GM06990 (cell line): Measurements from ENCODE around the gene ADH1C.
"Not testable (repeated sequence)": the region's sequence is repeated elsewhere in the genome, so short reads cannot be mapped to it uniquely, and the experiment has no call there.

Experiments used
- DNase-seq: peaks from one replicate; pipeline ENCODE4 v3.0.0-alpha.2; 2011; ENCODE audit not compliant: insufficient read length; ENCODE audit errors: extremely low read depth
- H3K27me3 ChIP-seq: replicated peaks from 2 replicates; pipeline ENCODE4 v1.6.0; 2011; ENCODE audit warnings: low read length; ENCODE audit not compliant: control insufficient read depth, insufficient read depth
- H3K36me3 ChIP-seq: 2 replicates; pipeline ENCODE4 v1.5.1; 2011; ENCODE audit warnings: low read length; ENCODE audit not compliant: control insufficient read depth, insufficient read depth
- H3K4me3 ChIP-seq: replicated peaks from 2 replicates; pipeline ENCODE4 v1.5.1; 2011; ENCODE audit warnings: low read depth, mild to moderate bottlenecking, control low read depth, low read length
- TF ChIP-seq, protein P1 (sequence below): IDR thresholded peaks from 2 replicates; pipeline ENCODE4 v1.5.1; 2011; ENCODE audit warnings: low read length, control low read depth, mild to moderate bottlenecking, inconsistent platforms; ENCODE audit not compliant: insufficient read depth, poor library complexity, severe bottlenecking

Gene ADH1C

DNA sequence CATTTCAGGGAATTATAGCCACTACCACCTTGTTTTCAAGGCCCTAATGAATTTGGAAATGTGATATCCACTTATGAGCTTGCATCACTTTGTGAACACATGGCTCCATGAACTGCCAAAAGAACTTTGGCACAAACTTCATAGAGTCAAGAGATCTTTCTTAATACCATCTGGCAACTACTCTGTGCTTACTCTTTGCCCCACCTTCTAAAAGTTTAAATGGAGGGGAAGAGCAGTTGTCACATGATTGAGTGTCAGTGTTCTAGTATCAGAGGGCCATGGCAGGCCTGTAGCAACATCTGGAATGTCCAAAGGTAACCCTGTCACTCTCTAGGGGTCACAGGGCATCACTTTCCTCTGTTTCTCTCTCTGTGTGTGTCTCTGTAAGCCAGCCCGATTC lies 28.8 kb downstream of the ADH1C start:
- DNase-seq = no peak
- Histone ChIP-seq H3K36me3 (no peaks in the 10 kb centered on the region), H3K4me3 (no peak overlapping the region), H3K27me3 (no peaks in the 10 kb centered on the region)
- TF ChIP-seq, protein P1, sequence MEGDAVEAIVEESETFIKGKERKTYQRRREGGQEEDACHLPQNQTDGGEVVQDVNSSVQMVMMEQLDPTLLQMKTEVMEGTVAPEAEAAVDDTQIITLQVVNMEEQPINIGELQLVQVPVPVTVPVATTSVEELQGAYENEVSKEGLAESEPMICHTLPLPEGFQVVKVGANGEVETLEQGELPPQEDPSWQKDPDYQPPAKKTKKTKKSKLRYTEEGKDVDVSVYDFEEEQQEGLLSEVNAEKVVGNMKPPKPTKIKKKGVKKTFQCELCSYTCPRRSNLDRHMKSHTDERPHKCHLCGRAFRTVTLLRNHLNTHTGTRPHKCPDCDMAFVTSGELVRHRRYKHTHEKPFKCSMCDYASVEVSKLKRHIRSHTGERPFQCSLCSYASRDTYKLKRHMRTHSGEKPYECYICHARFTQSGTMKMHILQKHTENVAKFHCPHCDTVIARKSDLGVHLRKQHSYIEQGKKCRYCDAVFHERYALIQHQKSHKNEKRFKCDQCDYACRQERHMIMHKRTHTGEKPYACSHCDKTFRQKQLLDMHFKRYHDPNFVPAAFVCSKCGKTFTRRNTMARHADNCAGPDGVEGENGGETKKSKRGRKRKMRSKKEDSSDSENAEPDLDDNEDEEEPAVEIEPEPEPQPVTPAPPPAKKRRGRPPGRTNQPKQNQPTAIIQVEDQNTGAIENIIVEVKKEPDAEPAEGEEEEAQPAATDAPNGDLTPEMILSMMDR = no peak

DNA sequence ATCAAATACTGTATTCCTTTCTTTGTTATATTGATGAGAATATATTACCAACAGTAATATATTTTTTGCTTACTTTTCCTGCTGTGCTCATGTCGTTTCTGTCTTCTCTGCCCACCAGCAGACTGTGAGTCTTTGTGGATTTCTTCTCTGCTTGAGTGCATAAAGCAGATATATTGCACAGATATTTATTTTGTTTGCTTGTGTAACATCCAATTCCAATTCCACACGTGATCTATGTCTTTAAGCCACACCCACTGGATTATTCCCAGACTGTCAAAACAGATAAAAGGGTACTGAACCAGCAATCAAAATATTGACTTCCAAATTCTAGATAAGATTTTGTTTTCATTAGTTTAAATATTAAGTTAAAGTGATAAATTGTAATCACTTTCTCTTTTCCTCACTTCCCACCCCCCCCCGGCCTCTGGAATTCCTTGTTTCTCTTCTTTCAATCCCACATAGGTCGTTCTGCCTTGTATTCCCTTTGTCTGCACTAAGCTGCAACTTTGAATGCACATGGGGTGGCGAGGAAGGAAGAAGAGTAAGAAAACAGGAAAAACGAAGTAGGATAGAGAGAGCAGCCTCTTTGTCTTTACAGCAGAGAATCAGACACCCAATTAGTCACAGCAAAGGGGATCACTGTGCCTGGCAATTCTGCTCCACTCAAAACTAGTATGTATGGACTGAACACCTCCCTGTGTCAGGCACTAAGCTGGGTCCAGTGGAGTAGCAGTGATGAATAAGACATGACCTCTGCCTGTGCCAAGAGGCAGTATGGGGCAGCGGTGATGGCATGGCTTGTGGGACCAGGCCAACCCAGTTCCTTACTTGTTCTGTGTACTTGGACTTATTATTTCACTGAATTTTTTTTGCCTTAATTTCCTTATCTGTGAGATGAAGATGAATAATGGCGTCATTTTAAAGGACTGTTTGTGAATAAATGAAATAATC lies 31.0 kb downstream of the ADH1C start, which contains the start of gene ADH1B:
Gene ADH1B (minus strand): TSS at position 161 of the 951 bp plus-strand sequence. CDS start 70 bp downstream, at position 91.
- no peak within 1 kb of the TSS for H3K4me3 ChIP-seq
- H3K27me3 ChIP-seq = no peaks in the 10 kb centered on the region
- no peak for DNase-seq
- no peaks in the 10 kb centered on the region for H3K36me3 ChIP-seq
- TF ChIP-seq, protein P1 = no peak

DNA sequence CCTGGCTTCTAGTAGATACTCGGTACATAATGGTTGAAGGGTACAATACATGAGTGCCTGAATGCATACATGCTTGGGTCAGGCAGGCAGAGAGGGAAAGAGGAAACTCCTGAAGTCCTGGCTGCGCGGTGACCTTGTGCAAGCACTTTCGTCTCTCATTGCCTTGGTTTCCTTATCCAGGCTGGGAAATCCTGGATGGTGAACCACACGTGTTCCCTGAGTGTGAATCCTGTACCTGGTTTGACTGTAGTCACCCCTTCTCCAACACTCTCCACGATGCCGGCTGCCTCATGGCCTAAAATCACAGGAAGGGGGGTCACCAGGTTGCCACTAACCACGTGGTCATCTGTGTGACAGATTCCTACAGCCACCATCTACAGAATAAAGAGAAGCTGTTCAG lies 34.7 kb downstream of the ADH1C start:
- H3K27me3 ChIP-seq, H3K4me3 ChIP-seq, H3K36me3 ChIP-seq, DNase-seq: not testable (repeated sequence)

DNA sequence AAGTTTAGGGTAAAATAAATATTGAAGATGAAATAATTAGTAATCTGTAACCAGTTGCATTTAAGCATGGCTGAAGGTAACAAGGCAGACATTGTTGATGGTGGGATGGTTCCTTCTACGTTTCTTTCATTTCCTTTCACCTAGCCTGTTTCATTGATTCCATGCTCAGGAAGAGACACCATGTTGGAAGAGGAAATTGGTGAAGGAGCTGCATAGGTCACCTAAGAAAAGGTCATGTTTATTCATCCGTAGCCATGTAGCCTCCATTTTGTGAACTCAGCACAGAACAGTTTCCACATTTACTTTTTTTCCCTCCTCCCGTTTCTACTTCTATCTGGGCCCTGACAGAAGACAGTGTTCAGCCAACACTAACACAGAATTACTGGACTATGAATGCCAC lies 35.2 kb downstream of the ADH1C start:
- DNase-seq = no peak
- H3K27me3 ChIP-seq = no peaks in the 10 kb centered on the region
- TF ChIP-seq, protein P1 = no peak
- H3K4me3 ChIP-seq = no peak overlapping the region
- no peaks in the 10 kb centered on the region for H3K36me3 ChIP-seq

DNA sequence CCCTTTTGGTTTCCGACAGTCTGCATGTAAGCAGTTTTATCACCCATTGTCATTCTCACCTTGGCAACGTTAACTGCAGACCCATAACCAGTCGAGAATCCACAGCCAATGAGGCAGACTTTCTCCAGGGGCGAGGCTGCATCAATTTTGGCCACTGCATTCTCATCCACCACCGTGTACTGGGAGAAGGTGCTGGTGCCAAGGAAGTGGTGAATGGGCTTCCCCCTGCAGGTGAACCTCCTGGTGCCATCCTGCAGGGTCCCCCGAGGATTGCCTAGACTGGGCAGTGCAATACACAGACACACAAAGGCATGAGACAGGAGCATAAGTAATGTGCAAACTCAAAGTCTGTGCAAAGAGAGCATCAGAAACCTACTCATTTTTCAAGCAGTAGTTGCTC lies 36.7 kb downstream of the ADH1C start:
- no peaks in the 10 kb centered on the region for H3K27me3 ChIP-seq
- H3K36me3 ChIP-seq = no peaks in the 10 kb centered on the region
- TF ChIP-seq, protein P1 = no peak
- DNase-seq = no peak
- no peak overlapping the region for H3K4me3 ChIP-seq

GRCh38 chr4:99314211-99314610 lies 38.3 kb downstream of the ADH1C start:
- TF ChIP-seq, protein P1 = no peak
- Histone ChIP-seq H3K36me3 (no peaks in the 10 kb centered on the region), H3K27me3 (no peaks in the 10 kb centered on the region), H3K4me3 (no peak overlapping the region)
- no peak for DNase-seq
